Suprapubic skin (tissue), 4 donors: ENCODE measurements around the gene DDC.

ENCODE experiments used
- EP300 ChIP-seq: sonication (generic); formaldehyde crosslinking; IDR thresholded peaks from one replicate; pipeline ENCODE4 v1.6.1; 2017; ENCODE audit warnings: antibody characterized with exemption
- POLR2A ChIP-seq, 2 donors: fragments of 450-650 bp; IDR thresholded peaks; one replicate each; pipeline ENCODE4 v1.6.1; 2017; ENCODE audit warnings: antibody characterized with exemption in 2 of 2, mild to moderate bottlenecking in 2 of 2, moderate library complexity in 2 of 2
- POLR2AphosphoS5 ChIP-seq, 3 donors: sonication (generic); formaldehyde crosslinking; IDR thresholded peaks; one replicate each; pipeline ENCODE4 v1.6.1; 2017; ENCODE audit warnings: antibody characterized with exemption in 3 of 3
- TF ChIP-seq, protein P1 (sequence below), 2 donors: fragments of 200-600 bp in 1 of 2; fragments of 450-650 bp in 1 of 2; sonication (generic) in 1 of 2; IDR thresholded peaks; one replicate each; pipeline ENCODE4 v1.5.1; 2016 to 2019; ENCODE audit warnings: antibody characterized with exemption in 2 of 2, mild to moderate bottlenecking in 1 of 2, moderate library complexity in 1 of 2

DNA sequence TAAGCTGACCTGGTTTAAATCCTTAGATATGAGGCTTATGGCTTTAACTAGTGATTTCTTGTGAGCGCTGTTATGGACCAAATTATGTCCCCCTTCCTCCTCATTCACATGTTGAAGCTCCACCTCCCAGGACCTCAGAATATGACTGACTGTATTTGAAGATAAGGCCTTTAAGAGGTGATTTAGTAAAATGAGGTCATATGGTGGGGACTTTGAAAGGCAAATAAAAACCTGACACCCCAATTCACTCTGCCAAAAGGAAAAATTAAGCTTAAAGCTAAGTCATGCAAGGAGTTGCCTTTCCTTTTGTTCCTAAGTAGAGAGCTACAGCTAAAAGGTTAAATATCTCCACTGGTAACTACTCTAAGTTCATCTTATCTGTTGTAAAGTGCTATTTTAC is 78.7 kb downstream of the DDC start:
- TF ChIP-seq, protein P1, sequence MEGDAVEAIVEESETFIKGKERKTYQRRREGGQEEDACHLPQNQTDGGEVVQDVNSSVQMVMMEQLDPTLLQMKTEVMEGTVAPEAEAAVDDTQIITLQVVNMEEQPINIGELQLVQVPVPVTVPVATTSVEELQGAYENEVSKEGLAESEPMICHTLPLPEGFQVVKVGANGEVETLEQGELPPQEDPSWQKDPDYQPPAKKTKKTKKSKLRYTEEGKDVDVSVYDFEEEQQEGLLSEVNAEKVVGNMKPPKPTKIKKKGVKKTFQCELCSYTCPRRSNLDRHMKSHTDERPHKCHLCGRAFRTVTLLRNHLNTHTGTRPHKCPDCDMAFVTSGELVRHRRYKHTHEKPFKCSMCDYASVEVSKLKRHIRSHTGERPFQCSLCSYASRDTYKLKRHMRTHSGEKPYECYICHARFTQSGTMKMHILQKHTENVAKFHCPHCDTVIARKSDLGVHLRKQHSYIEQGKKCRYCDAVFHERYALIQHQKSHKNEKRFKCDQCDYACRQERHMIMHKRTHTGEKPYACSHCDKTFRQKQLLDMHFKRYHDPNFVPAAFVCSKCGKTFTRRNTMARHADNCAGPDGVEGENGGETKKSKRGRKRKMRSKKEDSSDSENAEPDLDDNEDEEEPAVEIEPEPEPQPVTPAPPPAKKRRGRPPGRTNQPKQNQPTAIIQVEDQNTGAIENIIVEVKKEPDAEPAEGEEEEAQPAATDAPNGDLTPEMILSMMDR (IDR thresholded peaks at IDR 0.05): no peak
- TF ChIP-seq POLR2A (IDR thresholded peaks at IDR 0.05) (no peak), POLR2AphosphoS5 (IDR thresholded peaks at IDR 0.05) (no peak), EP300 (no peak)
